Measurements from ENCODE around the gene SHB.

Gene SHB

GRCh38 chr9:38068701-38069628 is at the start of gene SHB:
Gene SHB, minus strand, starts transcription at chr9:38069227. Its CDS starts 582 bp downstream, at chr9:38068645.
- DNase-seq (ENCODE audit: low read depth in 2 of 2), result peak; percentile 66 to 73

GRCh38 chr9:38117651-38118050 is 48.6 kb upstream of the SHB start:
- no peak for DNase-seq (ENCODE audit: low read depth in 2 of 2)

GRCh38 chr9:38114905-38115304 is 45.9 kb upstream of the SHB start:
- no peak for DNase-seq (ENCODE audit: low read depth in 2 of 2)

- DNase-seq (ENCODE audit: low read depth in 2 of 2), result no peak
Observed at GRCh38 chr9:38112456-38112855, 43.4 kb upstream of the SHB start.

- DNase-seq (ENCODE audit: low read depth in 2 of 2), result no peak
Observed at GRCh38 chr9:38112049-38112448, 43.0 kb upstream of the SHB start.

DNA sequence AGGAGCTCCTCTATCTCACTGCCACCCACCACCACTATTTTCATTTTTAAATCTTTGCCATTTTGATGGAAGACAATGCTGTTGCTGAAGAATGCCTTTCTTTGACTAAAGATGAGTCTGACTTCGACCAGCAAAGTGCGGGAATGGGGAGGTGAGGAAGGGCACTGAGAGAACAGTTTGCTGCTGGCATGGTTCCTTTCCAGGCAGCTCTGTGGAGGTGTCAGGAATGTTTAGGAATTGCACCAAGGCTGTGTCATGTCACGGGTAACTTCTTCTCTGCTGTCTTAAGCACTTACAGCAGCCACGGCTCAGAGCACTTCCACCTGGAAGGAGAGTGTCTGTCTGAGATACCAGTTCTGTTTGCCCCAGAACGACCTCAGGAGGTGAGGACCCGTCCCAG is 41.4 kb upstream of the SHB start:
- DNase-seq (ENCODE audit: low read depth in 2 of 2), result no peak

- no peak for DNase-seq (ENCODE audit: low read depth in 2 of 2)
Observed at GRCh38 chr9:38109601-38110000, 40.6 kb upstream of the SHB start.

DNA sequence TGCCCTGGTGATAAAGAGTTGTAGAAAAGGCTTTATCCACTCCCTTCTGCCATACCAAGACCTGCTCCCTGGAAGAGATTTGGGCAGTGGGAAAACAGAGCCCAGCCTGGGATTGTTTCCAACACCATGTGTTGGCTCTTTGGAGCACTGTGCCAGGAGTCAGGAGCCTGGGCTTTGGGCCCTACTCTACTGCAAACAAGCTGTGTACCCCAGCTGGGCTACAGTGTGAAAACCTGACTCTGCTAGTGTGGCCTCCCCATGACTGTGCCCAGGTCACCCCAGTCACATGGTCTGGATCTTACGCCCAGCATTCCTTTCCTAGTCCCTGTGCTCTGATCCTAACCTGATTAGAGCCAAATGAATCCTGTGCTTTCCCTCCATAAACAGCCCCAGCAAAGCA is 39.3 kb upstream of the SHB start:
- DNase-seq (ENCODE audit: low read depth in 2 of 2), result no peak

- DNase-seq (ENCODE audit: low read depth in 2 of 2), result no peak
Observed at GRCh38 chr9:38107811-38108304, 38.8 kb upstream of the SHB start.

DNA sequence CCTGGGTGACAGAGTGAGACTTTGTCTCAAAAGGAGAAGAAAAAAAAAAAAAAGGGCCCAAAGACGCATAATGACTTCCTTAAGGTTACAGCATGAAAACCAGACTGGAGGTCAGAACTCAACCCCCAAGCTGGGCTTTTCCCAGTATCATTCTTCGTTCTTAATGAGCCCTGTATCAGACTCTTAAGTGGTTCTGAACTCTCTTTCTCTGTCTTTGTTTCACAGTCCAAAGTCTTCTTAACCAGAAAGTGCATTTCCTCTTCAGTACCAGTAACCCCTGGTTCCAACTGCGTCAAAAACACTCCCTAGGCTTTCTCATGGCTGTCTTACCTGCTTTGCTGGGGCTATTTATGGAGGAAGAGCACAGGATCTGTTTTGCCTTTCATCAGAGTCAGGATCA is 38.4 kb upstream of the SHB start:
- no peak for DNase-seq (ENCODE audit: low read depth in 2 of 2)

GRCh38 chr9:38106488-38106887 is 37.5 kb upstream of the SHB start:
- no peak for DNase-seq (ENCODE audit: low read depth in 2 of 2)

- no peak for DNase-seq (ENCODE audit: low read depth in 2 of 2)
Observed at GRCh38 chr9:38103340-38103739, 34.3 kb upstream of the SHB start.

DNA sequence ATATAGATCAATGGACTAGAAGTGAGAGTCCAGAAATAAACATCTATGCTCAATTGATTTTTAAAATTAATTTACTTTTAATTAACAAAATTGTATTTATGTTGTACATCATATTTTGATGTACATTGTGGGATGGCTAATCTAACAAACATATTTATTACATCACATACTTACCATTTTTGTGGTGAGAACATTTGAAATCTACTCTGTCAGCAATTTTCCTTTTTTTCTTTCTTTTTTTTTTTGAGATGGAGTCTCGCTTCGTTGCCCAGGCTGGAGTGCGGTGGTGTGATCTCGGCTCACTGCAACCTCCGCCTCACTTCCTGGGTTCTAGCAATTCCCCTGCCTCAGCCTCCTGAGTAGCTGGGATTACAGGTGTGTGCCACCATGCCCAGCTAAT is 32.4 kb upstream of the SHB start:
- no peak for DNase-seq (ENCODE audit: low read depth in 2 of 2)

GRCh38 chr9:38096238-38096805 is 27.3 kb upstream of the SHB start:
- no peak for DNase-seq (ENCODE audit: low read depth in 2 of 2)

- DNase-seq (ENCODE audit: low read depth in 2 of 2), result no peak
Observed at GRCh38 chr9:38094165-38094564, 25.1 kb upstream of the SHB start.

- DNase-seq (ENCODE audit: low read depth in 2 of 2), result no peak
Observed at GRCh38 chr9:38092656-38093055, 23.6 kb upstream of the SHB start.

DNA sequence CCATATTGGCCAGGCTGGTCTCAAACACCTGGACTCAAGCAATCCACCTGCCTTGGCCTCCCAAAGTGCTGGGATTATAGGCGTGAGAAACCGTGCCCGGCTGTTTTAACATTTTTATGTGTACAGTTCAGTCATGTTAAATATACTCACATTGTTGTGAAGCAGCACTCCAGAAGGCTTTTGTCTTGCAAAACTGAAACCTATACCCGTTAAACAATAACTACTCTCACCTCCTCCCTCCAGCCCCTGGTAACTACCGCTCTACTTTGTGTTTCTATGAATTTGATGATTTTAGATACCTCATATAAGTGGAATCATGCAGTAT is 23.1 kb upstream of the SHB start:
- no peak for DNase-seq (ENCODE audit: low read depth in 2 of 2)

GRCh38 chr9:38091310-38092199 is 22.5 kb upstream of the SHB start:
- DNase-seq (ENCODE audit: low read depth in 2 of 2), result no peak

- no peak for DNase-seq (ENCODE audit: low read depth in 2 of 2)
Observed at GRCh38 chr9:38090170-38090569, 21.1 kb upstream of the SHB start.

- DNase-seq (ENCODE audit: low read depth in 2 of 2), result no peak
Observed at GRCh38 chr9:38089387-38090165, 20.5 kb upstream of the SHB start.

Data from stimulated activated CD8-positive, alpha-beta memory T cell treated with anti-CD3 and anti-CD28 coated beads, Interleukin-2, amount 100 ng/mL, for 48 hours (primary cell).